ENCODE measurements around the gene ST3GAL5.

GRCh38 chr2:85936421-85937068, 47.8 kb upstream of the ST3GAL5 start:
- no peak for TF ChIP-seq EZH2 (IDR thresholded peaks at IDR 0.05)
- no peak for TF ChIP-seq CTCF (IDR thresholded peaks at IDR 0.05)
- TF ChIP-seq EZH2phosphoT487 (IDR thresholded peaks at IDR 0.05): no peak

All from neural progenitor cell (in vitro differentiated cells).